Fibroblast of skin of right quadriceps (primary cell): ENCODE data around the gene DNAJC9.
"Not testable (repeated sequence)": the region's sequence is repeated elsewhere in the genome, so short reads cannot be mapped to it uniquely, and the experiment has no call there.

Experiments
- DNase-seq: peaks from one replicate; pipeline ENCODE4 v3.0.0-alpha.2; 2013

Gene DNAJC9, protein sequence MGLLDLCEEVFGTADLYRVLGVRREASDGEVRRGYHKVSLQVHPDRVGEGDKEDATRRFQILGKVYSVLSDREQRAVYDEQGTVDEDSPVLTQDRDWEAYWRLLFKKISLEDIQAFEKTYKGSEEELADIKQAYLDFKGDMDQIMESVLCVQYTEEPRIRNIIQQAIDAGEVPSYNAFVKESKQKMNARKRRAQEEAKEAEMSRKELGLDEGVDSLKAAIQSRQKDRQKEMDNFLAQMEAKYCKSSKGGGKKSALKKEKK

GRCh38 chr10:73246646-73247508 is at the start of gene DNAJC9:
TSS of gene DNAJC9 (minus strand) at chr10:73247255. CDS start at chr10:73247189, 66 bp downstream.
- DNase-seq = peak; percentile 94

DNA sequence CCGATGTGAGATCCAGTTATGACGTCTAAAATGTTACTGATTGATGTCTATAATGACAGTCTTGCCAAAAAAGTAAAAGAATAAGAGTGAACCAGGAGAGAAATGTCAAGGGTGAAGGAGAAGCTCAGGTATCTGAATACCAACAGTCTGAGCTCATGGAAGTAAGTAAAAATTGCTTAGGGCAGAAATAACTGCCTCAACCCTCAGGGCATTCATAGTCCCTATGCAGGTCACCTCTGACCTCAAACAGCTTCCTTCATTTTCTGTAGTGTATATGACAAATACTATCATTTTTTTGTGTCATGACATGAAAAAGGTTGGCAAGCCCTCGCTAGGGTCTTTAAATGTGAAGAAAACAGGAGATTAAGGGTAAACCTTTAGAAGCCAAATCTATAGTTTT is 46.4 kb upstream of the DNAJC9 start:
- DNase-seq = no peak

DNA sequence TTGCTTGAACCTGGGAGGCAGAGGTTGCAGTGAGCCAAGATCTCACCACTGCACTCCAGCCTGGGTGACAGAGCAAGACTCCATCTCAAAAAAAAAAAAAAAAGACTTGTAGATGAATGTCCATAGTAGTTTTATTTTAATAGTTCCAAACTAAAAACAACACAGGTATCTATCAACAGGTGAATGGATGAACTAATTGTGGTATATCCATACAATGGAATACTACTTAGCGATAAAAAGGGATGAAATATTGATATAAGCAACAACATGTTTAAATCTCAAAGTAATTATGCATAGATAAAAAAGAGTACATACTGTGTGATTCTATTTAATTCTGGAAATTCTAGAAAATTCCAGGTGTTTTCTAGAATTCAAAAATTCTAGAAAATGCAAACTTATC is 42.9 kb upstream of the DNAJC9 start:
- DNase-seq = no peak

DNA sequence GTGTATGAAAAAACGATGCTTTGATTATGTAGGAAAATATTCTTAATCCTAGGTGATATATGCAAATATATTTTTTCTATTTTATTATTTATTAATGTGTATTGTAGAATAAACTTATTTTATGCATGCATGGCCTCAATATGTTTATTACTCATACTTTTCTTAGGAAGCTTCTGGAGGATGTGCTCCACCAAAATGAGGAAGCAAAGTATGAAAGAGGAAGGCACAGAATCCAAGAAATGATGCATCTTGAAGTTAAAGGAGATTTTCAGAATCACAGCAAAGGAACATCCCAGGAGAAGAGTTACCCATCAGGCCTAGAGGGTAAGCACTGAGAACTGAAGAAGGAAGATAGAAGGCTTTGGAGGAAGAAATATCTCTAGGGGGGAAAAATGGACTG is 40.4 kb upstream of the DNAJC9 start:
- DNase-seq = no peak

- no peak for DNase-seq
These were observed 34.0 kb upstream of the DNAJC9 start for GRCh38 chr10:73281097-73281496.

DNA sequence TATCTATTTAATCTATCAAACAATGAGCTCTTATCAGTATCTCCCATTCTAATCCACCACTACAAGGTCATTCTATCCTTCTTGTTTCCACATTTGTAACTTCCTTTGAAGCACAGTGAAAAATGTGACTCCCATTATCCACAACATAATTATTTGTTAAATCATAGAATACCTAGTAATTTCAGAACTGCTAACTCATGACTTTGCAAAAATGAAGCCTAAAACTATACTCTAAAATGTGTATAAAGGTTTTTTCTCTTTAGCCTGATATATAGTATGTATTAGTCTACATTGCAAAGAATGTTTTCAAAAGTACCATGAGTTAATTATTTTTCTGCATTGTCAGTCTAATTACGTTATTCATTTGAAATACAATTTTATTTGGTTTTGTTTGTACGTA is 17.4 kb upstream of the DNAJC9 start:
- DNase-seq = no peak

- peak; percentile 49 for DNase-seq
These were observed 16.8 kb upstream of the DNAJC9 start for GRCh38 chr10:73263693-73264347.

DNA sequence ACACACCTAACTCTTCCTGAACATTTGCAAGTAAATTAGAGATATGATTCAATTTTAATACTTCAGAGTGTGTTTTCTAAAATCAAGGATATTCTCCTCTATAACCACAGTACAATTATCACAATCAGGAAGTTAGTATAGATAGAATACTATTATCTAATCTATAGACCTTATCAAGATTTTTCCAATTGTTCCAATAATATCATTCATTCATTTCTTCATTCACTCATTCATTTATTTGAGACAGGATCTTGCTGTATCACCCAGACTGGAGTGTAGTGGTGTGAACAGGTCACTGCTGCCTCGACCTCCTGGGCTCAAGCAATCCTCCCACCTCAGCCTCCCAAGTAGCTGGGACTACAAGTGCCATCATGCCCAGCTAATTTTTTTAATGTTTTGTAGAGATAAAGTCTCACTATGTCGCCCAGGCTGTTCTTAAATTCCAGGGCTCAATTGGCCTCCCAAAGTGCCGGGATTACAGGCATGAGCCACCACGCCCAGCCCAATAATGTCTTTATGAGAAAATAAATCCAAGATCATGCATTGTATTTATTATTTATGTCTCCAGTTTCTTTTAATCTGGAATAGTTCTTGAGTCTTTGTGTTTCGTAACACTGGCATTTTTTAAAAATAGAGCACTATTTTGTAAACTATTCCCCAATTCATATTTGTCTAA is 16.0 kb upstream of the DNAJC9 start:
- no peak for DNase-seq

- DNase-seq = peak; percentile 66
These were observed 15.2 kb upstream of the DNAJC9 start for GRCh38 chr10:73262105-73262730.

GRCh38 chr10:73261362-73261995 is 14.4 kb upstream of the DNAJC9 start:
- no peak for DNase-seq

- DNase-seq = not testable (repeated sequence)
These were observed 11.6 kb upstream of the DNAJC9 start for GRCh38 chr10:73258612-73259011.

DNA sequence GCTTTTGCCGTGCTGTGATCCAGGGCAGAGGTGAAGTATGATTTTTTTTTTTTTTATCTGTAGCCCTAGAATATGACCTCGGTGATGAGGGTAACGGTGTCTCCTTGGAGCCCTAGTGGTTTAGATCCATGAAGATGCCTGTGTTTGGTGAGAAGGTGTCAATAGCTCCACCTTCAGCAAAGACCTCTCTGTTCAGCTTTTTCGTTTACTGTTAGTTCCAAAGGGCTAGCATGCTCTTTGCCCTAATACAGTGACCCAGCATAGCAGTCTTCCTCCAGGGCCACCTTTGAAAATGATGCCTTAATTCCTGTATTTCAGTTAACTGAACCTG is 6.1 kb upstream of the DNAJC9 start:
- no peak for DNase-seq

DNA sequence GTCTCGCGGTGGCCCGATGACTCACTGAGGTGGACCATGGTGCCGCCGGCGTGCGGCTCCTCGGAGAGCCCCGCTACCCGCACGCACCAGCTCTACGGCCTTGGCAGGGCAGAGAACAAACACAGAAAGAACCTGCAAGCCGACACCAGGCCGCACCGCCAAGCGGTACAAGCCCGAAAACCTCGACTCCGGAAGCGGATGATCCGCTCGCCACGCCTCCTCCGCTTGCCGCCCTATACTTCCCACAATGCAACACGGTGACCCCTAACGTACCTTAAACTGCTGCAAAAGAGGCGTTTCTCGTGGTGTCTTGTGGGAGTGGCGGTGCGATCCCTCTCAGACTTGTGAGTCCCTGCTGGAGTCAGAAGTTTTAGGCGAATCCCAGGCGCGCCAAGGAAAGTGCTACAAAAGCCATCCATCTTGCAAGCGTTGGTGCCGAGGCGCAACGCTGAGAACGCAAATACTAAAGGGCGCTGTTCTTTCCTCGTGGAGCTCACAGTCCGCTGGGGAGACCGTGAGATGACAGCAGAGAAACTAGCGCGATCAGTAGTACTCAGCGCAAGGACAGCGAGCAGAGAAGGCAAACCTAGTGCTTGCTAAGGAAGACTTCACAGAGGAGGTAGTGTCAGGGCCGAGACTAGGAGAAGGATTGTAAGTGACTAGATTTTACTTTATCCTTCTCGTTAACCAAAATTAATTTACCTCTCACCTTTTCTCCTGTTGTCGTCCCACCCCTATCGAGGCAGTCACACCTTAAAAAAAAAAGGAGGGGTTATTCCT is 5.6 kb upstream of the DNAJC9 start, which contains the start of gene MRPS16:
Gene MRPS16 (minus strand): TSS at position 200 of the 780 bp plus-strand sequence. CDS start 162 bp downstream, at position 38.
- DNase-seq = peak; percentile 97

DNA sequence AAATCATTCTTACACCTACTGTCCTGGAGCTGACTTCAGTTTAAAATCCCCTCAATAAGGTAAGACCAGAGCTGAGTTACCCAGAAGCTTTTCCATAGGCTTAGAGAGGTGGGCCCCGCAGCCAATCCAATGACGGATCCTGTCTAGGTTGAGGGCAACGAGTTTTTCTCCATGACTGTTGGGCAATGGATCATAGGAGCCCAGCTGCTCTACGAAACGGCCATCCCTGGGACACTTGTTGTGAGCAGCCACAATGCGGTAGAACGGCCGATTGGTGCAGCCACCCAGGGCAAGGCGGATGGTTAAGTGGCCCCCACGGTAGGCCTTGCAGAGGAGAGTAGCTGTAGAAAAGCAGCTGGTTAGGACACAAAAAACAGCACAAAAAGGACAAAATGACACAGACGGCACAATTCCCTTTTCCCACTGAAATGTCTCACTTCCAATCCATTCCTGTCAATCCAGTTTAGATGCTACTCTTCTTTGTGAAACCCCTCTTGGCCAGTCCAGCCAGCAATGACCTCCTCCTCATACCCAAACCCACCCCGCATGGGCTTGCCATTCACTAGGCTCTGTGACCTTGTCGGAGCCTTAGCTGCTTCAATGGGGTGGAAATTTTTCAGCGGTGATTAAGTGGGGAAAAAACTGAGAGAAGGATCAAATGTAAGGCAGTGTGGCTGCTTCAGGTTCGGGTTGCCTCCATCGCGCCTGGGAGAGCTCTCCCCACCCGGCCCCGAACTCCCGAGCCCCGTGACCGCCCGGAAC is 4.8 kb upstream of the DNAJC9 start:
- DNase-seq = no peak

- peak; percentile 16 for DNase-seq
These were observed 1.2 kb upstream of the DNAJC9 start for GRCh38 chr10:73248259-73248724.

GRCh38 chr10:73247509-73248258 is 629 bp upstream of the DNAJC9 start:
- no peak for DNase-seq

GRCh38 chr10:73246322-73246645 is 771 bp downstream of the DNAJC9 start:
- DNase-seq = no peak

GRCh38 chr10:73244866-73245477 is 2.1 kb downstream of the DNAJC9 start:
- no peak for DNase-seq

DNA sequence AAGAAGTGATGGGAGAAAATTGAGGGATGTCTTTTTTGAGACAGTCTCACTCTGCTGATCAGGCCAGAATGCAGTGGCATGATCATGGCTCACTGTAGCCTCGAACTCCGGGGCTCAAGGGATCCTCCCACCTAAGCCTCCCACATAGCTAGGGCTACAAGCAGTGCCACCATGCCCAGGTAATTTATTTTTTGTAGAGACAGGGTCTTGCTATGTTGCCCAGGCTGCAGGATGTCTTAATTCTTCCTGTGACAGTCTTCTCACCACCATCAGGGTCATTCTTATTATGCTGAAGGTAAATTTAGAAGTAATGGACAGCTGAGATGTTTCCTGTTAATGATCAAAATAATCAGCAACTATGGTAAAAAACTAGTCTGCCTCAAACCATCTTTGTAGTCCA is 7.1 kb downstream of the DNAJC9 start:
- no peak for DNase-seq
